ENCODE results near the gene RCOR1. TPM values are rescaled to one million over a fixed set of nuclear protein-coding genes. Genes with fewer than 3 reads are reported as not detected.
A peak's percentile ranks its signal among the peaks of the same experiment; 100 is the strongest.

Gene RCOR1
- polyA plus RNA-seq, 1 donor (not counting 4 experiments of a cell fraction or from before 2014, with no cell fraction given): 27.0 TPM

DNA sequence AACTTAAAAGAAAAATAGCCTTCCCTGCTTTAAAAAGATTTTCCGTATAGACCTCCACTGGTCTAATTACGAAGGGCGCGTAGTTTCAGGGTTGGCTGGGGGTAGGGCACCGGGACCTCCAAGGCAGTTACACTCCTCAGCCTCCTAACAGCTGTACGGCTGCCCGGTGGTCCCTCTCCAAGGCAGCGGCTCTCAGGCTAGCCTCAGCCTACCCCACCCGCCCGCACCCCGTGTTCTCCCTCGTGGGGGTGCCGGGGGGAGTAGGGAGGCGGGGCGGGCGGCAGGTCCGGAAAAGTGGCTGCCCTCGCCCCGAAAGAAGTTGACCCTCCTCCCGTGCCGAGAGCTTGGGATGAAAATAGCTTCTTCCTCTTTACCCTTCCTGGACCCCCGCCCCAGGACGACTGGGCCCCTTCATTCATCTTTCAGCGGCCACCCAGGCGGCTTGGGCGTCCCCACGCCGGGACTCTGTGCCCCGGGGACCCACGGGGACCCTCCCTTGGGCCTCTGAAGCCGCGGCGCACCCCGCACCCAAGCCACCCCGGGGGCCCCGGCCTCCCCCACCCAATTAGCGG is 991 bp upstream of the RCOR1 start:
- peak overlapping the region; percentile 89 for H3K4me2 ChIP-seq (ENCODE audit: control insufficient read depth, extremely low read depth, insufficient read depth, low read depth, low read length)
- H3K27ac ChIP-seq (ENCODE audit: control insufficient read depth, insufficient read depth, low read length): peak overlapping the region; percentile 86
- H3K9me1 ChIP-seq (ENCODE audit: control insufficient read depth, extremely low read depth, insufficient read depth, low read length): no peaks in the 10 kb centered on the region
- H3K9me3 ChIP-seq (ENCODE audit: control insufficient read depth, low read depth, low read length): no peaks in the 10 kb centered on the region
- peaks cover 35% of the 10 kb centered on the region for H3K79me2 ChIP-seq (ENCODE audit: control insufficient read depth, insufficient read depth, low read length)
- H3K4me3 ChIP-seq (ENCODE audit: control insufficient read depth in 2 of 3, extremely low read depth in 1 of 3, insufficient read depth in 2 of 3, low read depth in 1 of 3, low read length in 3 of 3): peak overlapping the region; percentile 64 to 94 (median 66)
- H3K4me1 ChIP-seq (ENCODE audit: control insufficient read depth, extremely low read depth, insufficient read depth, low read length): peaks cover 30% of the 10 kb centered on the region
- H3K27me3 ChIP-seq (ENCODE audit: control insufficient read depth, extremely low read depth, insufficient read depth, low read length): no peaks in the 10 kb centered on the region
- FAIRE-seq (no peak), DNase-seq (ENCODE audit: low read depth, low spot score) (no peak)
- dilution Hi-C loops (cut with MboI; ENCODE audit: extremely low pct_ligation_motif_present, low sequenced_read_pairs): no loop called here
- TF ChIP-seq, protein P1, sequence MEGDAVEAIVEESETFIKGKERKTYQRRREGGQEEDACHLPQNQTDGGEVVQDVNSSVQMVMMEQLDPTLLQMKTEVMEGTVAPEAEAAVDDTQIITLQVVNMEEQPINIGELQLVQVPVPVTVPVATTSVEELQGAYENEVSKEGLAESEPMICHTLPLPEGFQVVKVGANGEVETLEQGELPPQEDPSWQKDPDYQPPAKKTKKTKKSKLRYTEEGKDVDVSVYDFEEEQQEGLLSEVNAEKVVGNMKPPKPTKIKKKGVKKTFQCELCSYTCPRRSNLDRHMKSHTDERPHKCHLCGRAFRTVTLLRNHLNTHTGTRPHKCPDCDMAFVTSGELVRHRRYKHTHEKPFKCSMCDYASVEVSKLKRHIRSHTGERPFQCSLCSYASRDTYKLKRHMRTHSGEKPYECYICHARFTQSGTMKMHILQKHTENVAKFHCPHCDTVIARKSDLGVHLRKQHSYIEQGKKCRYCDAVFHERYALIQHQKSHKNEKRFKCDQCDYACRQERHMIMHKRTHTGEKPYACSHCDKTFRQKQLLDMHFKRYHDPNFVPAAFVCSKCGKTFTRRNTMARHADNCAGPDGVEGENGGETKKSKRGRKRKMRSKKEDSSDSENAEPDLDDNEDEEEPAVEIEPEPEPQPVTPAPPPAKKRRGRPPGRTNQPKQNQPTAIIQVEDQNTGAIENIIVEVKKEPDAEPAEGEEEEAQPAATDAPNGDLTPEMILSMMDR (optimal IDR thresholded peaks at IDR 0.05 in 1 of 3, IDR thresholded peaks at IDR 0.05 in 1 of 3, conservative IDR thresholded peaks at IDR 0.05 in 1 of 3; ENCODE audit: extremely low read depth in 1 of 3, insufficient read depth in 2 of 3, low read length in 3 of 3): no peak
- TF ChIP-seq EZH2 (IDR thresholded peaks at IDR 0.05; ENCODE audit: low read length): no peak
- peak overlapping the region; percentile 3 for H2AFZ ChIP-seq (ENCODE audit: control insufficient read depth, low read length)
- peaks cover 0 to 1% of the 10 kb centered on the region in 2 experiments for H3K36me3 ChIP-seq (ENCODE audit: control insufficient read depth in 2 of 2, extremely low read depth in 1 of 2, insufficient read depth in 2 of 2, low read length in 2 of 2)
- peak overlapping the region; percentile 88 for H3K9ac ChIP-seq (ENCODE audit: control insufficient read depth, extremely low read depth, insufficient read depth, low read length)
- peaks cover 6% of the 10 kb centered on the region for H4K20me1 ChIP-seq (ENCODE audit: control insufficient read depth, extremely low read depth, insufficient read depth, low read length)

DNA sequence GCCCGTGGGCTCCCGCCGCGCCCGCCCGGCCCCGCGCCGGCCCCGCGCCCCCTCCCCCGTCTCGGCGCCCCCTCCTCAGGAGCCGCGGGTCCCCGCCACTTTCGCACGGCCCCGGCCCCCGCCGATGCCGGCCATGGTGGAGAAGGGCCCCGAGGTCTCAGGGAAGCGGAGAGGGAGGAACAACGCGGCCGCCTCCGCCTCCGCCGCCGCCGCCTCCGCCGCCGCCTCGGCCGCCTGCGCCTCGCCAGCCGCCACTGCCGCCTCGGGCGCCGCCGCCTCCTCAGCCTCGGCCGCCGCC is 263 bp downstream of the RCOR1 start:
- TF ChIP-seq EZH2 (IDR thresholded peaks at IDR 0.05; ENCODE audit: low read length): no peak
- TF ChIP-seq, protein P1 (optimal IDR thresholded peaks at IDR 0.05 in 1 of 3, IDR thresholded peaks at IDR 0.05 in 1 of 3, conservative IDR thresholded peaks at IDR 0.05 in 1 of 3; ENCODE audit: extremely low read depth in 1 of 3, insufficient read depth in 2 of 3, low read length in 3 of 3): no peak
- Histone ChIP-seq H3K9me1 (ENCODE audit: control insufficient read depth, extremely low read depth, insufficient read depth, low read length) (no peaks in the 10 kb centered on the region), H4K20me1 (ENCODE audit: control insufficient read depth, extremely low read depth, insufficient read depth, low read length) (peaks cover 6% of the 10 kb centered on the region), H3K27me3 (ENCODE audit: control insufficient read depth, extremely low read depth, insufficient read depth, low read length) (no peaks in the 10 kb centered on the region), H3K36me3 (ENCODE audit: control insufficient read depth in 2 of 2, extremely low read depth in 1 of 2, insufficient read depth in 2 of 2, low read length in 2 of 2) (peaks cover 0 to 1% of the 10 kb centered on the region in 2 experiments), H3K4me1 (ENCODE audit: control insufficient read depth, extremely low read depth, insufficient read depth, low read length) (peaks cover 30% of the 10 kb centered on the region), H3K27ac (ENCODE audit: control insufficient read depth, insufficient read depth, low read length) (peak overlapping the region; percentile 40), H2AFZ (ENCODE audit: control insufficient read depth, low read length) (no peak overlapping the region), H3K79me2 (ENCODE audit: control insufficient read depth, insufficient read depth, low read length) (peaks cover 47% of the 10 kb centered on the region), H3K9ac (ENCODE audit: control insufficient read depth, extremely low read depth, insufficient read depth, low read length) (peak overlapping the region; percentile 89), H3K4me3 (ENCODE audit: control insufficient read depth in 2 of 3, extremely low read depth in 1 of 3, insufficient read depth in 2 of 3, low read depth in 1 of 3, low read length in 3 of 3) (peak overlapping the region; percentile 93 to 99 (median 98)), H3K9me3 (ENCODE audit: control insufficient read depth, low read depth, low read length) (no peaks in the 10 kb centered on the region), H3K4me2 (ENCODE audit: control insufficient read depth, extremely low read depth, insufficient read depth, low read depth, low read length) (no peak overlapping the region)
- FAIRE-seq: no peak
- DNase-seq (ENCODE audit: low read depth, low spot score): no peak
- dilution Hi-C loops (cut with MboI; ENCODE audit: extremely low pct_ligation_motif_present, low sequenced_read_pairs): no loop called here

Measured in keratinocyte (primary cell).